ENCODE measurements around the gene CREB5.

GRCh38 chr7:28484606-28484935 is 72.3 kb downstream of the CREB5 start:
- no peak for TF ChIP-seq CTCF (IDR thresholded peaks at IDR 0.05)
- TF ChIP-seq POLR2A (IDR thresholded peaks at IDR 0.05): no peak

Measured in breast epithelium (tissue), 3 donors.